A673 (cell line): ENCODE results near the gene WEE2. TPM values are rescaled to one million over a fixed set of nuclear protein-coding genes. Genes with fewer than 3 reads are reported as not detected.

Source experiments
- BruUV-seq: library from RNA; stranded (reverse); fragments of 400-500 nt; replicated peaks from 2 replicates; lab custom pipeline; 2021; lab: Mats Ljungman, UMichigan
- CTCF ChIA-PET: fragments of 300-600 bp; sonication (Branson Sonifier 250); formaldehyde crosslinking; loops from one replicate; lab custom pipeline; 2022; ENCODE audit warnings: antibody characterized with exemption; lab: Charles Lee
- POLR2A ChIA-PET: fragments of 300-600 bp; sonication (Branson Sonifier 250); formaldehyde crosslinking; loops from one replicate; lab custom pipeline; 2022; ENCODE audit warnings: antibody characterized with exemption; ENCODE audit not compliant: low non-redundant PET; lab: Charles Lee
- DNase-seq: peaks from one replicate; pipeline ENCODE4 v3.0.0-alpha.2; 2015; ENCODE audit warnings: low spot score
- H3K27ac ChIP-seq: fragments of 200-600 bp; sonication (generic); 2 replicates; pipeline ENCODE4 v1.5.1; 2016; ENCODE audit warnings: mixed run types, low read depth, mild to moderate bottlenecking, mixed read lengths, antibody characterized with exemption, low read length; ENCODE audit not compliant: poor library complexity, severe bottlenecking
- H3K27me3 ChIP-seq: fragments of 200-600 bp; sonication (generic); replicated peaks from 2 replicates; pipeline ENCODE4 v1.6.1; 2017; ENCODE audit warnings: mixed run types, low read depth, mild to moderate bottlenecking, mixed read lengths, antibody characterized with exemption, low read length; ENCODE audit not compliant: insufficient read depth, poor library complexity
- H3K36me3 ChIP-seq: fragments of 200-600 bp; sonication (generic); 2 replicates; pipeline ENCODE4 v1.6.1; 2016; ENCODE audit warnings: mixed run types, mild to moderate bottlenecking, mixed read lengths, antibody characterized with exemption, low read length; ENCODE audit not compliant: insufficient read depth, poor library complexity, severe bottlenecking
- H3K4me1 ChIP-seq: fragments of 200-600 bp; sonication (generic); 2 replicates; pipeline ENCODE4 v1.6.1; 2017; ENCODE audit warnings: mixed run types, mild to moderate bottlenecking, mixed read lengths, antibody characterized with exemption, low read length; ENCODE audit not compliant: insufficient read depth, poor library complexity, severe bottlenecking
- H3K4me3 ChIP-seq: fragments of 200-600 bp; sonication (generic); 2 replicates; pipeline ENCODE4 v1.5.1; 2016; ENCODE audit warnings: low read depth, mixed run types, mild to moderate bottlenecking, mixed read lengths, low read length; ENCODE audit not compliant: poor library complexity, severe bottlenecking
- H3K9me3 ChIP-seq: fragments of 200-600 bp; sonication (generic); 2 replicates; pipeline ENCODE4 v1.6.1; 2016; ENCODE audit warnings: mixed run types, low read depth, mild to moderate bottlenecking, mixed read lengths, antibody characterized with exemption, low read length; ENCODE audit not compliant: poor library complexity, severe bottlenecking
- EZH2 ChIP-seq: fragments of 200-600 bp; sonication (generic); IDR thresholded peaks from 2 replicates; pipeline ENCODE4 v1.6.1; 2017; ENCODE audit warnings: borderline replicate concordance, low read depth, mild to moderate bottlenecking, mixed read lengths, antibody characterized with exemption, low read length; ENCODE audit not compliant: poor library complexity, severe bottlenecking
- intact Hi-C: fragments of 100-400 bp; cut with micrococcal nuclease; formaldehyde crosslinking; loops from one replicate; pipeline ENCODE4 v1.10.0; 2022; ENCODE audit not compliant: unreplicated experiment
- total RNA-seq: library from RNA; stranded (reverse); gene quantifications from 2 replicates; pipeline ENCODE4 v1.2.3, GENCODE V29; 2021
- TF ChIP-seq, protein P1 (sequence below): fragments of 300-800, 200-600 bp; sonication (generic); conservative IDR thresholded peaks from 2 replicates; pipeline ENCODE4 v1.5.1; 2017; ENCODE audit warnings: low read depth, mild to moderate bottlenecking, antibody characterized with exemption, low read length, moderate library complexity, mixed read lengths

The WEE2 gene
- total RNA-seq, 1 experiment from 2014 or later = 0.09 TPM

DNA sequence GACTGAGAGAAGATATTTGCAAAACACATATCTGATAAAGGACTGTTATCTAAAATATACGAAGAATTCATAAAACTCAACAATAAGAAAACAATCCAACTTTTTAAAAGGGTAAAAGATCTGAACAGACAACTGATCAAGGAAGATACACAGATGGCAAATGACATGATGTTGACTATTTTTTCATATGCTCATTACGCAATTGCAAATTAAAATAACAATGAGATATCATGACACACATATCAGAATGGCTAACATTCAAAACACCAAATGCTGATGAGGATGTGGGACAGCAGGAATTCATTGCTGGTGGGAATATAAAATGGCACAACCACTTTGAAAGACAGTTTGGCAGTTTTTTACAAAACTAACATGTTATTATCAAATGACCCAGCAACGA, 15.1 kb upstream of the WEE2 start:
- Histone ChIP-seq H3K36me3 (no peaks in the 10 kb centered on the region), H3K27ac (no peak overlapping the region), H3K9me3 (no peaks in the 10 kb centered on the region), H3K4me3 (no peak overlapping the region), H3K4me1 (no peaks in the 10 kb centered on the region), H3K27me3 (no peaks in the 10 kb centered on the region)
- ChIA-PET POLR2A (no interaction called here), CTCF (no interaction called here)
- no peak for DNase-seq
- TF ChIP-seq, protein P1, sequence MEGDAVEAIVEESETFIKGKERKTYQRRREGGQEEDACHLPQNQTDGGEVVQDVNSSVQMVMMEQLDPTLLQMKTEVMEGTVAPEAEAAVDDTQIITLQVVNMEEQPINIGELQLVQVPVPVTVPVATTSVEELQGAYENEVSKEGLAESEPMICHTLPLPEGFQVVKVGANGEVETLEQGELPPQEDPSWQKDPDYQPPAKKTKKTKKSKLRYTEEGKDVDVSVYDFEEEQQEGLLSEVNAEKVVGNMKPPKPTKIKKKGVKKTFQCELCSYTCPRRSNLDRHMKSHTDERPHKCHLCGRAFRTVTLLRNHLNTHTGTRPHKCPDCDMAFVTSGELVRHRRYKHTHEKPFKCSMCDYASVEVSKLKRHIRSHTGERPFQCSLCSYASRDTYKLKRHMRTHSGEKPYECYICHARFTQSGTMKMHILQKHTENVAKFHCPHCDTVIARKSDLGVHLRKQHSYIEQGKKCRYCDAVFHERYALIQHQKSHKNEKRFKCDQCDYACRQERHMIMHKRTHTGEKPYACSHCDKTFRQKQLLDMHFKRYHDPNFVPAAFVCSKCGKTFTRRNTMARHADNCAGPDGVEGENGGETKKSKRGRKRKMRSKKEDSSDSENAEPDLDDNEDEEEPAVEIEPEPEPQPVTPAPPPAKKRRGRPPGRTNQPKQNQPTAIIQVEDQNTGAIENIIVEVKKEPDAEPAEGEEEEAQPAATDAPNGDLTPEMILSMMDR = no peak
- no peak for TF ChIP-seq EZH2
- BruUV-seq = no TSS peak
- intact Hi-C loops = no loop called here

DNA sequence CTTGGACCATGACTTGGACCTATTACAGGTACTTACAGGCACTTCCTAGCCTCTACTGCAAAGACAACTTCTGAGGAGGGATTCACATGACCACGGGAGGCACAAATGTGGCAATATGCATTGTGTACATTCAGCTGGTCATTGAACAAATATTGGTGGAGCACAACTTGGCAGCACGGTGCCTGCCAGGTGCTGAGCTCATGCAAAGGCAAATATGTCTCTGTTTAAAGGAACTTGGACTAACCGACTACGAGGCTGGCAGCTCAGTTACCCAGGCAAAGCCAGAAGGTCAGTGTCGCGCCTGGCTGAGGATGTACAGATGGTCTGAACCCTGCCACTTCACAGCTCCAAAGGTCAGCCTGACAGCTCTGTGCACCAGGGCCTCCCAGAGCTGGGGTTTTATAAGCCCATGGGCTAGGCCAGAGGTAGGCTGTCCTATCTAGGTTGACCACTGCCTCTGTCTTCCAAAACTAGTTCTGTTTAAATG, 12.3 kb upstream of the WEE2 start:
- TF ChIP-seq EZH2 = no peak
- TF ChIP-seq, protein P1 = no peak
- POLR2A ChIA-PET = interaction anchor here (0.5 kb wide), 1 partner anchor 1187 kb away, joined by 6 read pairs; no protein-coding TSS in a partner anchor
- CTCF ChIA-PET = no interaction called here
- BruUV-seq = no TSS peak
- Histone ChIP-seq H3K4me1 (no peaks in the 10 kb centered on the region), H3K36me3 (no peaks in the 10 kb centered on the region), H3K9me3 (no peaks in the 10 kb centered on the region), H3K27me3 (no peaks in the 10 kb centered on the region), H3K4me3 (no peak overlapping the region), H3K27ac (no peak overlapping the region)
- intact Hi-C loops = no loop called here
- DNase-seq = no peak

DNA sequence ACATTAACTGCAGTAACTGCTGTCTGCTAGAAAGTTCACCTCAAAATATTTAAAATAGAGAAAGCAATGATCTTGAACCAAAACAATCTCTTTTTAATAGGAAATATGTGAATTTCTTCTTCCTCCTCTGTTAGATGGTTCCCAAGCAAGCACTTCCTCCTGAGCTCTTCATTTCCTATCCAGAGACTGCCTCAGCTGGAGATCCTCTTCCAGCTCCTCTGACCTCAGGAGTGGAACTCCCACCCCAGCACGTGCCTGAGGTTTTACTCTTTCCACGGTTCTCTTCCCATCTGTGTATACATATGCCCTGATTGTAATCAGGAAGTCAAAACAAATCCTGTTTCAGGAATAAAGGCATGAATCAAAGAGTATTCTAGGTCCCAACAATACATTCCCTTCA, 11.8 kb upstream of the WEE2 start:
- ChIA-PET CTCF (no interaction called here), POLR2A (no interaction called here)
- Histone ChIP-seq H3K4me1 (no peaks in the 10 kb centered on the region), H3K36me3 (no peaks in the 10 kb centered on the region), H3K27ac (no peak overlapping the region), H3K27me3 (no peaks in the 10 kb centered on the region), H3K9me3 (no peaks in the 10 kb centered on the region), H3K4me3 (no peak overlapping the region)
- intact Hi-C loops = no loop called here
- no peak for DNase-seq
- no TSS peak for BruUV-seq
- TF ChIP-seq, protein P1 = no peak
- TF ChIP-seq EZH2 = no peak
